SK-N-MC (cell line): ENCODE data around the gene C20orf173.
"Not testable (repeated sequence)": the region's sequence is repeated elsewhere in the genome, so short reads cannot be mapped to it uniquely, and the experiment has no call there.

ENCODE experiments used
- DNase-seq: peaks from one replicate; pipeline ENCODE4 v3.0.0-alpha.2; 2011; ENCODE audit warnings: low read depth, low spot score
- H3K27ac ChIP-seq: fragments of 200-600 bp; sonication (generic); 2 replicates; pipeline ENCODE4 v1.5.1; 2016; ENCODE audit warnings: mixed run types
- H3K36me3 ChIP-seq: fragments of 200-600 bp; sonication (generic); 2 replicates; pipeline ENCODE4 v1.6.1; 2017; ENCODE audit warnings: antibody characterized with exemption, low read length, mixed read lengths; ENCODE audit not compliant: insufficient read depth
- H3K4me3 ChIP-seq: fragments of 200-600 bp; sonication (generic); 2 replicates; pipeline ENCODE4 v1.5.1; 2016
- H3K9ac ChIP-seq: fragments of 200-600 bp; sonication (generic); 2 replicates; pipeline ENCODE4 v1.8.0; 2017; ENCODE audit warnings: mixed run types, mixed read lengths; ENCODE audit not compliant: insufficient read length
- H3K9me3 ChIP-seq: fragments of 200-600 bp; sonication (generic); 2 replicates; pipeline ENCODE4 v1.6.1; 2017; ENCODE audit warnings: low read depth, mild to moderate bottlenecking, antibody characterized with exemption, low read length, moderate library complexity, mixed read lengths
- EZH2 ChIP-seq: fragments of 200-600 bp; sonication (generic); IDR thresholded peaks from one replicate; pipeline ENCODE4 v1.6.1; 2017; ENCODE audit warnings: antibody characterized with exemption
- FOXP2 ChIP-seq: optimal IDR thresholded peaks from 2 replicates; pipeline ENCODE3; 2011; ENCODE audit warnings: mild to moderate bottlenecking, moderate library complexity; ENCODE audit not compliant: insufficient read depth; ENCODE audit errors: extremely low read length, control extremely low read depth
- POLR2AphosphoS5 ChIP-seq: IDR thresholded peaks from 2 replicates; pipeline ENCODE4 v1.6.1; 2012; ENCODE audit warnings: mild to moderate bottlenecking, low read depth, low read length, borderline replicate concordance

Gene C20orf173

DNA sequence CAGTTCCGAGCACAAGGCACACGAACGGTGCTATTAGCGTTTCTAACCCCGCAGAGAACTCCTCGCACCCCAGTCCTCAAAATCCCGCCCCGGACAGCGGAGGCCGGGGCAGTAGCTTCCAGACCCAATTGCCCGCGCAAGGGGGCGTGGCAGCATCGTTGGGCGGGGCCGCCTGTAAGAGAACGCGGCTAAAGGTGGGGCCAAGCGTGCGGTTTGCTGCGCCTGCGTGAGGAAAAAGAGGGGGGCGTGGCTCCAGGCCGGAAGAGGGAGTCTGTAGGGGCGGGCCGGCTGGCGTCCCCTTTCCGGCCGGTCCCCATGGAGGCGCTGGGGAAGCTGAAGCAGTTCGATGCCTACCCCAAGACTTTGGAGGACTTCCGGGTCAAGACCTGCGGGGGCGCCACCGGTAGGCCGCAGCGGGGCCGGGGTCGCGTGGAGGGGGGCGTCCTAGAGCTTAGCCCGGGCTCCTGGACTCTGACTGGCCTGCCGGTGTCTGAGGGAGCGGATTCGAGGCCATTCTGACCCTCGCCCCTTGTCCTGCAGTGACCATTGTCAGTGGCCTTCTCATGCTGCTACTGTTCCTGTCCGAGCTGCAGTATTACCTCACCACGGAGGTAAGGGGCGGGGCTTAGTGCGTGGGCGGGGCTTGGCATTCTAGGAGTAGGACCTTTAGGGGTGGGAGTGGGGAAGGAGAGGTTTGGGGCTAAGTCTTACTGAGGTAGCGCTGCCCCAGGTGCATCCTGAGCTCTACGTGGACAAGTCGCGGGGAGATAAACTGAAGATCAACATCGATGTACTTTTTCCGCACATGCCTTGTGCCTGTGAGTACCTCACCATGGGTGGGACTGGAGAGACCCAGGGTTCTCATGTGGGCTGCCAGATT, 12.6 kb upstream of the C20orf173 start, which contains the start of gene ERGIC3:
TSS of gene ERGIC3 (plus strand) at position 296 of the 880 bp plus-strand sequence. CDS start at position 316, 20 bp downstream.
- TF ChIP-seq EZH2: no peak
- no peak for TF ChIP-seq FOXP2
- peak; percentile 88 for TF ChIP-seq POLR2AphosphoS5
- Histone ChIP-seq H3K27ac (peak within 1 kb of the TSS; percentile 55), H3K9ac (peak within 1 kb of the TSS; percentile 86)

DNA sequence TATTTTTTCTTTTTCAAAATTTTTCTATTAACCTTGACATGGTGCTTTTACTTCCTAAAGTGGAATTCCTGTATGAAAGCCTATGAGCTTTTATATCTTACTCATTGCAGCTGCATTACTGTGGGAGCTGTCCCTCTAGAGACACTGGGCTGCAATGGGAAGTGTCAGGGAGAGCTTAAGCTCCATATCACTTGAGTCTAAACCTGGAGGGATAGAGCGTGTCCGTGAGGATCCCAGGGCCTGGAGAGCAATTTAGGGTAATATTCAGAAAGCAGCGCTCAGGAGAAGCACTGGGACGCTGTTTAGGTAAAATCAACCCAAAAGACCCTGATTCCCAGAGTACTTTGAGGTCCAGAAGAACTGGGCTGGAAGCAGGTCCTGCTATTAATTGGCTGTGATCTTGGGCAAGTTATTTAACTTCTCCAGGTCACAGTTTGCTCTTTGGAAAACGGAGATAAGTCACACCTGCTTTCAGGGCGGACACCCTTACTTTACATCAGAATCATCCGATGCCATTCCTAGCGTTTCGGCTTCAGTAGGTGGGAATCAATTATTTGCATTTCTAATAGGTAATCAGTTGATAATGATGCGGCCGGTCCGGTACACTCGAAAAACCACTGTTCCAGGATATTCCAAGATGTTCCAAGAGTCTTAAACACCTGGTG, 11.8 kb upstream of the C20orf173 start:
- TF ChIP-seq FOXP2: no peak
- no peak for TF ChIP-seq POLR2AphosphoS5
- no peak for TF ChIP-seq EZH2
- no peak overlapping the region for H3K27ac ChIP-seq
- DNase-seq: no peak
- peak overlapping the region; percentile 65 for H3K9ac ChIP-seq
- no peaks in the 10 kb centered on the region for H3K9me3 ChIP-seq
- H3K4me3 ChIP-seq: peak overlapping the region; percentile 94
- H3K36me3 ChIP-seq: peaks cover 22% of the 10 kb centered on the region; the same call in 1 of the 2 replicates

More for the DNA sequence above, 12.6 kb upstream of the C20orf173 start, which contains the start of gene ERGIC3:
- DNase-seq: peak; percentile 66
- Histone ChIP-seq H3K36me3 (peaks cover 30% of the 10 kb centered on the region), H3K9me3 (no peaks in the 10 kb centered on the region), H3K4me3 (peak within 1 kb of the TSS; percentile 94)

DNA sequence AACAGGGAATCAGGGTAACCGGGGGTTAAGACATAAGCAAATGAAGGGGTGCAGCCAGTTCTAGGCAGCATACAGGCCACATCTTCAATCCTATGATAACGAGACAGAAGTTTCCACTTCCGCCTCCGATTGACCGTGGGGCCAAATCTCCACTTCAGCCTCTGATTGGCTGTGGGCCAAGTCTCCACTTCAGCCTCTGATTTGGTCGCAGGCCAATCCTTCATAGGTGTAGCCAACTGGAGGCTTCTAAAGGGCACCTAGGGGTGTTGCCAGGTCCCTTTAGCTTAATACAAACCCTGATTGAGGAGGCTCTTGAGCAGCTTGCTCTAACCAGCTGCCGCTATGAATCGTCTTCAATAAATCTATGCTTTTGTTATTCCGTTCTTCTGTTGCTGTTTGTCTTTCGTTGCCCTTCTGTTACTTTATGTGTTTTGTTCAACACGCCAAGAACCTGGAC, 10.3 kb upstream of the C20orf173 start:
- H3K36me3 ChIP-seq: peaks cover 14% of the 10 kb centered on the region; the same call in 1 of the 2 replicates
- H3K4me3 ChIP-seq: no peak overlapping the region
- H3K9ac ChIP-seq: no peak overlapping the region
- TF ChIP-seq FOXP2: no peak
- no peak for TF ChIP-seq EZH2
- no peak for TF ChIP-seq POLR2AphosphoS5
- no peaks in the 10 kb centered on the region for H3K9me3 ChIP-seq
- no peak overlapping the region for H3K27ac ChIP-seq
- DNase-seq: no peak

DNA sequence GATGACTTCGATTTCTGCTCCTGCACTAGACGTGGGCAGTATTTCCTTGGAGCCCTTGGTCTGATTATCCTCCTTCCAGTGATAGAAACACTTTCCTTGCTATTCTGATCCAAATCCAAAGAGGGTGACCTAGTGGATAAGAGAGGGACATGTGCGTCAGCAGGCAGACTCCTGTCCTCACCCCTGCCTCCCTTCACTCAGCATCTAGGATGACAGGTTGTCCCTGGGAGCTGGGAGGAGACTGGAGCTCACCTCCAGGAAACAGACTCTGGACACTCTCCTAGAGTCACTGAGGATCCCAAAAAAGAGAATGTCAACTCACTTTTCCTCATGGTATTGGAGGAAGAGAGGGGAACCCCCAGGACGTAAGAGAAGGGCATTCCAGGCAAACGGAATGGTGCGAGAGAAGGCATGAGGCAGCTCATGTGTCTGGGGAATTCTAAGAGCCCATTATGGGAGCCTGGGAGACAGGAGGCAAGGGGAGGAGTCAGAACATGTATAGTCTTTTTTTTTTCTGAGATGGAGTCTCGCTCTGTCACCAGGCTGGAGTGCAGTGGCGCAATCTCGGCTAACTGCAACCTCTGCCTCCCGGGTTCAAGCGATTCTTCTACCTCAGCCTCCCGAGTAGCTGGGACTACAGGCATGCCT, 2.2 kb downstream of the C20orf173 start:
- no peak overlapping the region for H3K4me3 ChIP-seq
- no peaks in the 10 kb centered on the region for H3K9me3 ChIP-seq
- H3K36me3 ChIP-seq: no peaks in the 10 kb centered on the region
- no peak overlapping the region for H3K27ac ChIP-seq
- no peak overlapping the region for H3K9ac ChIP-seq
- no peak for DNase-seq
- no peak for TF ChIP-seq EZH2
- TF ChIP-seq POLR2AphosphoS5: no peak
- TF ChIP-seq FOXP2: no peak

DNA sequence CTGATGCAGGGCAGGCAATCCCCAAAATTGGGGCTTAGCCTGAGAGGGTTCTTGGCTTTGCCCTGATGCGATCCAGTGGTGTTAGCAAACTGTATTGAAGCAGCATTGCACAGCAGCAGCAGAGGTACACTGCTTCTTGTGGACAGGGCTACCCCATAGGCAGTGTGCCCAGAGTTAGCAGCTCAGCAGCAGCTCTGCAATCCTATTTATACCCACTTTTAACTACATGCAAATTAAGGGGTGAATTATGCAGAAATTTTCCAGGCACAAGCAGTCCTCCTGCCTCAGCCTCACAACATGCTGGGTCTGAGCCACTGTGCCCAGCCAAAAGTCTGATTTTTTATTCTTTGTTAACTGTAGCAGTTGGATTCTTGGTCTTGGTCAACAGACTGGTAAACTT, 3.8 kb downstream of the C20orf173 start:
- H3K36me3 ChIP-seq: no peaks in the 10 kb centered on the region
- no peak overlapping the region for H3K4me3 ChIP-seq

DNA sequence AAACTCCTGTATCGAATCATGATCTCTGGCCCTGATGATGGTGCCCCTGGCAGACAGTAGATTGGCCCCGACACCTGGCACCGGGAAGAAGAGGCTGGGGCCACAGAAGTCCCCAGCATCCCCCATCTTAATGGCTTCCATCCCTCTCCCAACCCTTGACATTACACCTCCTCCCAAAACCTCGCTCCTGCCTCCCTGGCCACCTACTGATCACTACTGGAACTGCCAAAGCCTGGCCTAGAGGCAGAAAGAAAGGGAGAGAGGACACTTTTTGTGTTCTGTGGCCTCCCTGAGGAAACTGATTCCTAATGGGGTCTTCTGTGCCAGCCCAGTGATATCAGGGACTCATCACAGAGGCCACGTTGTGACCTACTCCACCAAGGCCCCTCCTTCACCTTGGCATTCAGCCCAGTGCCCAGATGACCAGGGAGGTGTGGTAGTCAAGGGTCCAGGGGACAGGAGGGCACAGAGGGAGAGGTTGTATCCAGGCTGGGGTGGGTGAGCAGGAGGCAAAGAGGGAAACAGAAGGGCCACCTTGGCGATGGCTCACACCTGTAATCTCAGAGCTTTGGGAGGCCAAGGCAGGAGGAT, 6.1 kb downstream of the C20orf173 start:
- DNase-seq: no peak
- no peaks in the 10 kb centered on the region for H3K36me3 ChIP-seq
- H3K27ac ChIP-seq: no peak overlapping the region
- TF ChIP-seq POLR2AphosphoS5 (no peak), FOXP2 (no peak), EZH2 (no peak)
- H3K9me3 ChIP-seq: no peaks in the 10 kb centered on the region
- H3K9ac ChIP-seq: no peak overlapping the region
- no peak overlapping the region for H3K4me3 ChIP-seq

More for the DNA sequence above, 3.8 kb downstream of the C20orf173 start:
- TF ChIP-seq POLR2AphosphoS5 (no peak), FOXP2 (no peak), EZH2 (no peak)
- no peak for DNase-seq
- H3K27ac ChIP-seq: no peak overlapping the region; the same call in 1 of the 2 replicates
- no peaks in the 10 kb centered on the region for H3K9me3 ChIP-seq
- no peak overlapping the region for H3K9ac ChIP-seq

DNA sequence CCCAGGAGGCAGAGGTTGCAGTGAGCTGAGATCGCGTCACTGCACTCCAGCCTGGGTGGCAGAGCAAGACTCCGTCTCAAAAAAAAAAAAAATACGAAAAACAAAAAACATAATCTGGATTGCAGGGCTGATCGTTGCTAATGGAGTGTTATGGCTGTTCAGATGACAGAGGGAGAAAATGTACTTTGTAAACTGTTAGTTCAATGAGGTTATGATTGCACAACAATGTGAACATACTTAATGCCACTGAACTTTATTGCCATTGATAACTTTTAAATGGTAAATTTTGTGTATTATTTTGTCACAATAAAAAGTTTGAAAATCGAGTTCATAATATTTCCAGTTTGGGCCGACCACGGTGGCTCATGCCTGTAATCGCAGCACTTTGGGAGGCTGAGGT, 10.5 kb downstream of the C20orf173 start:
- H3K9ac ChIP-seq: no peak overlapping the region
- no peak for DNase-seq
- TF ChIP-seq EZH2 (no peak), FOXP2 (no peak), POLR2AphosphoS5 (no peak)
- H3K27ac ChIP-seq: no peak overlapping the region
- no peaks in the 10 kb centered on the region for H3K9me3 ChIP-seq
- H3K4me3 ChIP-seq: no peak overlapping the region
- H3K36me3 ChIP-seq: peaks cover 2% of the 10 kb centered on the region; the same call in 1 of the 2 replicates

DNA sequence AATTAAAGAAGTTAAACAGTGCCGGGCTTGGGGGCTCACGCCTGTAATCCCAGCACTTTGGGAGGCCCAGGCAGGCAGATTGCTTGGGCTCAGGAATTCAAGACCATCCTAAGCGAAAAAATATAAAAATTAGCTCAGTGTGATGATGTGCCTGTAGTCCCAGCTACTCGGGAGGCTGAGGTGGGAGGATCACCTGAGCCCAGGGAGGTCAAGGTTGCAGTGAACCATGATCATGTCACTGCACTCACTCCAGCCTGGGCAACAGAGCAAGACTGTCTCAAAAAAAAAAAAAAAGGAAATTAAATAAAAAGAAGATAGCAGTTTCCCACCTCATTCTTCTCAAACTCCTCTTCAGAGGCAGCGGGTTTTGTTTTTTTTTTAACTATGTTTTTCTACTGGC, 11.7 kb downstream of the C20orf173 start:
- H3K36me3 ChIP-seq, DNase-seq, H3K4me3 ChIP-seq, H3K9ac ChIP-seq, H3K9me3 ChIP-seq, H3K27ac ChIP-seq: not testable (repeated sequence)
